SK-N-SH (cell line): ENCODE data around the gene CALML4. TPM values are rescaled to one million over a fixed set of nuclear protein-coding genes. Genes with fewer than 3 reads are reported as not detected.

ENCODE experiments used
- CTCF ChIA-PET: fragments of 300-600, 350-600 bp; formaldehyde crosslinking; extraction: SDS; loops from one replicate; lab custom pipeline; 2021; lab: Yijun Ruan, JAX
- POLR2A ChIA-PET: fragments of 350-600 bp; sonication (Branson Sonifier 250); formaldehyde crosslinking; extraction: SDS; loops from one replicate; lab custom pipeline; 2020; ENCODE audit warnings: antibody characterized with exemption, inconsistent platforms; lab: Yijun Ruan, JAX
- DNase-seq: peaks from one replicate; pipeline ENCODE4 v3.0.0; 2012
- H2AFZ ChIP-seq: fragments of 200-600 bp; sonication (generic); 2 replicates; pipeline ENCODE4 v1.8.1; 2016; ENCODE audit warnings: antibody characterized with exemption, mild to moderate bottlenecking, low read depth
- H3F3A ChIP-seq: fragments of 200-600 bp; sonication (generic); replicated peaks from 2 replicates; pipeline ENCODE3; 2016; ENCODE audit warnings: antibody characterized with exemption, mild to moderate bottlenecking; ENCODE audit not compliant: insufficient read depth
- H3K27ac ChIP-seq, 2 experiments: fragments of 200-500 bp in 1 of 2; fragments of 200-600 bp in 1 of 2; sonication (Bioruptor generic) in 1 of 2; sonication (generic), shearing (Covaris generic) in 1 of 2; 2 replicates each; pipeline versions ENCODE4 v1.5.1 to v1.6.1; 2014 to 2016; ENCODE audit warnings: low read depth in 2 of 2, inconsistent platforms in 1 of 2, low read length in 1 of 2, mild to moderate bottlenecking in 1 of 2, mixed read lengths in 1 of 2
- H3K27me3 ChIP-seq: fragments of 200-600 bp; sonication (generic), shearing (Covaris generic); 2 replicates; pipeline ENCODE4 v1.6.1; 2016; ENCODE audit warnings: mixed run types; ENCODE audit not compliant: insufficient read depth
- H3K36me3 ChIP-seq, 2 experiments: fragments of 200-500 bp in 1 of 2; fragments of 200-600 bp in 1 of 2; sonication (Bioruptor generic) in 1 of 2; sonication (generic) in 1 of 2; replicated peaks in 1 of 2; 2 replicates each; pipeline versions ENCODE3 to v1.5.1; 2014 to 2016; ENCODE audit warnings: low read length in 1 of 2, mild to moderate bottlenecking in 1 of 2; ENCODE audit not compliant: insufficient read depth in 2 of 2, control insufficient read depth in 1 of 2
- H3K4me1 ChIP-seq, 2 experiments: fragments of 200-500 bp in 1 of 2; fragments of 200-600 bp in 1 of 2; sonication (Bioruptor generic) in 1 of 2; sonication (generic), shearing (Covaris generic) in 1 of 2; 2 replicates each; pipeline versions ENCODE4 v1.5.1 to v1.6.1; 2014 to 2016; ENCODE audit warnings: low read depth in 1 of 2, low read length in 1 of 2, mixed run types in 1 of 2; ENCODE audit not compliant: insufficient read depth in 2 of 2, control insufficient read depth in 1 of 2
- H3K4me2 ChIP-seq: fragments of 200-600 bp; sonication (generic), shearing (Covaris generic); 2 replicates; pipeline ENCODE4 v1.6.1; 2017; ENCODE audit warnings: mixed run types
- H3K4me3 ChIP-seq, 2 experiments: fragments of 200-500 bp in 1 of 2; fragments of 200-600 bp in 1 of 2; sonication (Bioruptor generic) in 1 of 2; sonication (generic), shearing (Covaris generic) in 1 of 2; 2 replicates each; pipeline versions ENCODE4 v1.5.1 to v1.8.1; 2014 to 2016; ENCODE audit warnings: low read depth in 2 of 2, inconsistent platforms in 1 of 2, low read length in 1 of 2, mild to moderate bottlenecking in 1 of 2, mixed read lengths in 1 of 2, moderate library complexity in 1 of 2
- H3K79me2 ChIP-seq: fragments of 200-600 bp; sonication (generic); 2 replicates; pipeline ENCODE4 v1.8.1; 2017; ENCODE audit warnings: mild to moderate bottlenecking; ENCODE audit not compliant: insufficient read depth
- H3K9ac ChIP-seq: fragments of 200-600 bp; sonication (generic); 2 replicates; pipeline ENCODE4 v1.6.1; 2017; ENCODE audit warnings: mixed run types
- H3K9me2 ChIP-seq: fragments of 200-600 bp; sonication (generic); 2 replicates; pipeline ENCODE4 v1.6.1; 2017; ENCODE audit warnings: mixed run types
- H3K9me3 ChIP-seq: fragments of 200-600 bp; sonication (generic); 2 replicates; pipeline ENCODE4 v1.6.1; 2017; ENCODE audit warnings: mixed run types, mild to moderate bottlenecking, moderate library complexity
- H4K20me1 ChIP-seq: fragments of 200-600 bp; sonication (generic); 2 replicates; pipeline ENCODE4 v1.6.1; 2017; ENCODE audit warnings: mild to moderate bottlenecking, mixed run types; ENCODE audit not compliant: insufficient read depth
- CHD2 ChIP-seq: fragments of 150-350 bp; IDR thresholded peaks from 2 replicates; pipeline ENCODE4 v1.6.1; 2018; ENCODE audit warnings: low read length; ENCODE audit not compliant: partially characterized antibody
- EZH2phosphoT487 ChIP-seq: fragments of 200-600 bp; sonication (generic); IDR thresholded peaks from 2 replicates; pipeline ENCODE4 v1.6.1; 2017; ENCODE audit warnings: low read depth, mixed run types, mild to moderate bottlenecking, antibody characterized with exemption, moderate library complexity, borderline replicate concordance
- FOSL2 ChIP-seq: IDR thresholded peaks from 2 replicates; pipeline ENCODE4 v1.4.0; 2012; ENCODE audit warnings: low read depth, mild to moderate bottlenecking, moderate library complexity, borderline replicate concordance
- FOXM1 ChIP-seq: IDR thresholded peaks from 2 replicates; pipeline ENCODE4 v1.4.0; 2012; ENCODE audit warnings: low read depth, mild to moderate bottlenecking
- GABPA ChIP-seq: IDR thresholded peaks from 2 replicates; pipeline ENCODE4 v1.4.0; 2012; ENCODE audit warnings: low read depth, mild to moderate bottlenecking
- GATA2 ChIP-seq: sonication (generic); formaldehyde crosslinking; IDR thresholded peaks from 2 replicates; pipeline ENCODE4 v1.5.0; 2020; ENCODE audit warnings: mild to moderate bottlenecking, missing genetic modification reagents
- IRF3 ChIP-seq: fragments of 150-350 bp; IDR thresholded peaks from 2 replicates; pipeline ENCODE4 v1.6.1; 2016; ENCODE audit warnings: mild to moderate bottlenecking, low read depth, low read length
- JUND ChIP-seq: IDR thresholded peaks from 2 replicates; pipeline ENCODE4 v1.4.0; 2012
- PBX3 ChIP-seq: IDR thresholded peaks from 2 replicates; pipeline ENCODE4; 2012
- POLR2AphosphoS5 ChIP-seq: IDR thresholded peaks from 2 replicates; pipeline ENCODE4 v1.6.1; 2012; ENCODE audit warnings: low read depth, low read length
- REST ChIP-seq: IDR thresholded peaks from 2 replicates; pipeline ENCODE4 v1.6.1; 2012; ENCODE audit warnings: mild to moderate bottlenecking, low read depth, low read length, moderate library complexity
- RFX5 ChIP-seq: IDR thresholded peaks from 2 replicates; pipeline ENCODE4 v1.6.1; 2012; ENCODE audit warnings: mild to moderate bottlenecking, improper control_type of control experiment, low read length
- RXRA ChIP-seq: IDR thresholded peaks from 2 replicates; pipeline ENCODE4 v1.4.0; 2012; ENCODE audit warnings: low read depth, mild to moderate bottlenecking, borderline replicate concordance
- SIN3A ChIP-seq: IDR thresholded peaks from 2 replicates; pipeline ENCODE4 v1.6.1; 2012; ENCODE audit warnings: low read depth, mild to moderate bottlenecking, low read length, moderate library complexity, borderline replicate concordance
- SMC3 ChIP-seq: IDR thresholded peaks from 2 replicates; pipeline ENCODE4 v1.6.1; 2012; ENCODE audit warnings: low read depth, low read length, improper control_type of control experiment
- TAF1 ChIP-seq: IDR thresholded peaks from 2 replicates; pipeline ENCODE4 v1.6.1; 2012; ENCODE audit warnings: low read depth, mild to moderate bottlenecking, low read length, moderate library complexity, borderline replicate concordance
- TEAD4 ChIP-seq: IDR thresholded peaks from 2 replicates; pipeline ENCODE4 v1.4.0; 2012; ENCODE audit warnings: mild to moderate bottlenecking, borderline replicate concordance; ENCODE audit not compliant: insufficient read depth
- ZBTB33 ChIP-seq: IDR thresholded peaks from 2 replicates; pipeline ENCODE4 v1.4.0; 2012; ENCODE audit warnings: low read depth, borderline replicate concordance
- WGBS: methylation state at CpG from one replicate; pipeline ENCODE4 v1.1.6; 2017; ENCODE audit warnings: low lambda C conversion rate; 5-methylcytosine and 5-hydroxymethylcytosine counted together
- polyA plus RNA-seq, 3 experiments: library from polyadenylated mRNA; depleted of rRNA; stranded (reverse); fragments of >200 nt; gene quantifications; 2 replicates each; pipeline ENCODE4 v1.2.3, GENCODE V29; 2012
- TF ChIP-seq, protein P1 (sequence below): fragments of 200-600 bp; sonication (generic); IDR thresholded peaks from 2 replicates; pipeline ENCODE4 v1.6.1; 2017; ENCODE audit warnings: antibody characterized with exemption, mild to moderate bottlenecking, moderate library complexity

The CALML4 gene
- polyA plus RNA-seq, 1 of the 3 experiments (the other 2 are of a cell fraction), result 3.1 TPM

GRCh38 chr15:68217341-68217740 is 12.2 kb upstream of the CALML4 start:
- Histone ChIP-seq H3K4me2 (no peak overlapping the region), H2AFZ (no peak overlapping the region), H3K27ac (no peak overlapping the region), H4K20me1 (no peaks in the 10 kb centered on the region), H3K9me3 (no peaks in the 10 kb centered on the region), H3K9ac (no peak overlapping the region), H3K36me3 (peaks cover 5 to 13% of the 10 kb centered on the region in 2 experiments), H3K79me2 (peaks cover 29% of the 10 kb centered on the region; the same call in 1 of the 2 replicates), H3K4me1 (no peaks in the 10 kb centered on the region), H3K9me2 (no peaks in the 10 kb centered on the region), H3F3A (peaks cover under 1% of the 10 kb centered on the region), H3K4me3 (no peak overlapping the region), H3K27me3 (no peaks in the 10 kb centered on the region)
- TF ChIP-seq, protein P1, sequence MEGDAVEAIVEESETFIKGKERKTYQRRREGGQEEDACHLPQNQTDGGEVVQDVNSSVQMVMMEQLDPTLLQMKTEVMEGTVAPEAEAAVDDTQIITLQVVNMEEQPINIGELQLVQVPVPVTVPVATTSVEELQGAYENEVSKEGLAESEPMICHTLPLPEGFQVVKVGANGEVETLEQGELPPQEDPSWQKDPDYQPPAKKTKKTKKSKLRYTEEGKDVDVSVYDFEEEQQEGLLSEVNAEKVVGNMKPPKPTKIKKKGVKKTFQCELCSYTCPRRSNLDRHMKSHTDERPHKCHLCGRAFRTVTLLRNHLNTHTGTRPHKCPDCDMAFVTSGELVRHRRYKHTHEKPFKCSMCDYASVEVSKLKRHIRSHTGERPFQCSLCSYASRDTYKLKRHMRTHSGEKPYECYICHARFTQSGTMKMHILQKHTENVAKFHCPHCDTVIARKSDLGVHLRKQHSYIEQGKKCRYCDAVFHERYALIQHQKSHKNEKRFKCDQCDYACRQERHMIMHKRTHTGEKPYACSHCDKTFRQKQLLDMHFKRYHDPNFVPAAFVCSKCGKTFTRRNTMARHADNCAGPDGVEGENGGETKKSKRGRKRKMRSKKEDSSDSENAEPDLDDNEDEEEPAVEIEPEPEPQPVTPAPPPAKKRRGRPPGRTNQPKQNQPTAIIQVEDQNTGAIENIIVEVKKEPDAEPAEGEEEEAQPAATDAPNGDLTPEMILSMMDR, result no peak
- TF ChIP-seq TAF1, result no peak
- no peak for TF ChIP-seq ZBTB33
- no peak for TF ChIP-seq RFX5
- no peak for TF ChIP-seq POLR2AphosphoS5
- TF ChIP-seq RXRA, result no peak
- no peak for TF ChIP-seq TEAD4
- no peak for TF ChIP-seq REST
- no peak for TF ChIP-seq EZH2phosphoT487
- no peak for TF ChIP-seq GABPA
- no peak for TF ChIP-seq FOSL2
- no peak for TF ChIP-seq SMC3
- TF ChIP-seq GATA2 (CRISPR knock-in tag), result no peak
- no peak for TF ChIP-seq JUND
- TF ChIP-seq IRF3, result no peak
- no peak for TF ChIP-seq SIN3A
- TF ChIP-seq CHD2, result no peak
- no peak for TF ChIP-seq FOXM1
- no peak for TF ChIP-seq PBX3
- no peak for DNase-seq
- POLR2A ChIA-PET, result no interaction called here
- CTCF ChIA-PET, result interaction anchor here (0.6 kb wide), 1 partner anchor 506 kb away, joined by 3 read pairs; no protein-coding TSS in a partner anchor
- WGBS, result 92% methylated on average over 4 of the region's 4 CpGs
